Posterior vena cava (tissue), 2 donors: ENCODE data around the gene BNC1. TPM values are rescaled to one million over a fixed set of nuclear protein-coding genes. Genes with fewer than 3 reads are reported as not detected.
A peak's percentile ranks its signal among the peaks of the same experiment; 100 is the strongest.

Experiments used
- DNase-seq: peaks from one replicate; pipeline ENCODE4 v3.0.0-alpha.2; 2020; ENCODE audit warnings: low spot score
- intact Hi-C, 2 donors: fragments of 100-400 bp; cut with DNase I; formaldehyde crosslinking; loops; one replicate each; pipeline versions ENCODE4 v1.14.1 to v1.14.2; 2022 to 2023
- total RNA-seq, 2 donors: library from RNA; stranded (reverse); fragmentation: NEBNext Ultra II Directional; extraction: Animal tissue kit (Norgen Biotek cat#: 25700); gene quantifications; one replicate each; pipeline ENCODE4 v1.2.1, GENCODE V29; 2021
- donor health status: DM: yes; HTN: yes; CAD: no.
- donor health status: DM: yes; HTN: yes; CAD: no.

The BNC1 gene
- total RNA-seq, 2 donors from 2014 or later: 0.19 to 0.29 TPM

GRCh38 chr15:83299462-83299861 is 15.0 kb upstream of the BNC1 start:
- intact Hi-C loops: no loop called here
- DNase-seq: no peak

- DNase-seq: no peak
- intact Hi-C loops: no loop called here
These were observed 11.0 kb upstream of the BNC1 start for GRCh38 chr15:83295417-83295816.

- no peak for DNase-seq
- intact Hi-C loops: no loop called here
These were observed 8.7 kb upstream of the BNC1 start for GRCh38 chr15:83293201-83293600.

- intact Hi-C loops: no loop called here
These were observed 7.9 kb upstream of the BNC1 start for GRCh38 chr15:83292317-83292716.

GRCh38 chr15:83290236-83290635 is 5.8 kb upstream of the BNC1 start:
- intact Hi-C loops: no loop called here
- no peak for DNase-seq

More at GRCh38 chr15:83292317-83292716, 7.9 kb upstream of the BNC1 start:
- DNase-seq: no peak

GRCh38 chr15:83289160-83289559 is 4.7 kb upstream of the BNC1 start:
- no peak for DNase-seq
- intact Hi-C loops: no loop called here

- DNase-seq: peak; percentile 78
These were observed 3.9 kb upstream of the BNC1 start for GRCh38 chr15:83288381-83288801.

GRCh38 chr15:83287541-83288027 is 3.1 kb upstream of the BNC1 start:
- DNase-seq: no peak
- intact Hi-C loops: no loop called here

More at GRCh38 chr15:83288381-83288801, 3.9 kb upstream of the BNC1 start:
- intact Hi-C loops: no loop called here

- DNase-seq: no peak
- intact Hi-C loops: no loop called here
These were observed 1.6 kb upstream of the BNC1 start for GRCh38 chr15:83285979-83286553.

- intact Hi-C loops: no loop called here
- no peak for DNase-seq
These were observed 967 bp upstream of the BNC1 start for GRCh38 chr15:83285284-83285978.

- intact Hi-C loops: no loop called here
These were observed 478 bp downstream of the BNC1 start for GRCh38 chr15:83283813-83284558.

GRCh38 chr15:83283138-83283812 is 1.2 kb downstream of the BNC1 start:
- intact Hi-C loops: no loop called here
- no peak for DNase-seq

More at GRCh38 chr15:83283813-83284558, 478 bp downstream of the BNC1 start:
- no peak for DNase-seq

GRCh38 chr15:83282776-83283137 is 1.7 kb downstream of the BNC1 start:
- intact Hi-C loops: no loop called here
- DNase-seq: no peak

- DNase-seq: no peak
- intact Hi-C loops: no loop called here
These were observed 2.3 kb downstream of the BNC1 start for GRCh38 chr15:83282141-83282540.

GRCh38 chr15:83278191-83278590 is 6.3 kb downstream of the BNC1 start:
- intact Hi-C loops: no loop called here
- DNase-seq: no peak

GRCh38 chr15:83276661-83277060 is 7.8 kb downstream of the BNC1 start:
- no peak for DNase-seq
- intact Hi-C loops: no loop called here

- intact Hi-C loops: no loop called here
- DNase-seq: no peak
These were observed 9.1 kb downstream of the BNC1 start for GRCh38 chr15:83275412-83275811.

- intact Hi-C loops: no loop called here
- no peak for DNase-seq
These were observed 14.3 kb downstream of the BNC1 start for GRCh38 chr15:83270176-83270575.

- intact Hi-C loops: no loop called here
- no peak for DNase-seq
These were observed 16.3 kb downstream of the BNC1 start for GRCh38 chr15:83268147-83268546.
